Esophagus (tissue), 2 donors: ENCODE data around the gene MUC4. TPM values are rescaled to one million over a fixed set of nuclear protein-coding genes. Genes with fewer than 3 reads are reported as not detected.

Experiments
- H3K27ac ChIP-seq, 2 donors: one replicate each; pipeline ENCODE4 v1.5.1; 2013; ENCODE audit warnings: low read depth in 2 of 2, mild to moderate bottlenecking in 2 of 2, inconsistent platforms in 1 of 2, low read length in 1 of 2, moderate library complexity in 1 of 2
- H3K27me3 ChIP-seq, 2 donors: one replicate each; pipeline ENCODE4 v1.6.1; 2013; ENCODE audit warnings: low read length in 2 of 2, control low read depth in 1 of 2, mild to moderate bottlenecking in 1 of 2; ENCODE audit not compliant: insufficient read depth in 2 of 2, control insufficient read depth in 1 of 2
- H3K36me3 ChIP-seq, 2 donors: one replicate each; pipeline ENCODE4 v1.6.1; 2013; ENCODE audit warnings: low read length in 1 of 2; ENCODE audit not compliant: control insufficient read depth in 2 of 2, insufficient read depth in 2 of 2
- H3K4me1 ChIP-seq, 2 donors: one replicate each; pipeline ENCODE4 v1.6.1; 2013; ENCODE audit warnings: low read length in 1 of 2; ENCODE audit not compliant: control insufficient read depth in 2 of 2, insufficient read depth in 2 of 2
- H3K4me3 ChIP-seq, 2 donors: one replicate each; pipeline ENCODE4 v1.5.1; 2013; ENCODE audit warnings: low read length in 2 of 2, mild to moderate bottlenecking in 2 of 2, low read depth in 1 of 2, moderate library complexity in 1 of 2
- H3K9me3 ChIP-seq, 2 donors: one replicate each; pipeline ENCODE4 v1.6.1; 2013; ENCODE audit warnings: mild to moderate bottlenecking in 2 of 2, low read depth in 1 of 2, low read length in 1 of 2, moderate library complexity in 1 of 2; ENCODE audit not compliant: control insufficient read depth in 2 of 2, insufficient read depth in 1 of 2
- WGBS, 2 donors: extraction: QIAGEN DNeasy Blood & Tissue Kit; methylation state at CpG; one replicate each; pipeline ENCODE4 v1.1.7; 2013; 5-methylcytosine and 5-hydroxymethylcytosine counted together
- polyA plus RNA-seq, 2 donors: library from polyadenylated mRNA; stranded (reverse); fragments of 200-250 nt; gene quantifications; one replicate each; pipeline ENCODE4 v1.2.3, GENCODE V29; 2013
- donor health status: healthy with polysubstance abuse.
- donor health status: Bipolar disorder and iron deficiency.

The MUC4 gene
- polyA plus RNA-seq, 2 donors: 15.6 to 17.4 TPM

- no peaks in the 10 kb centered on the region for H3K9me3 ChIP-seq
- no peak overlapping the region for H3K4me3 ChIP-seq
- H3K27ac ChIP-seq: no peak overlapping the region
- WGBS, 2 donors: 78 to 83% methylated on average over 6 of the region's 6 CpGs
- H3K4me1 ChIP-seq: peaks cover 0 to 3% of the 10 kb centered on the region in 2 donors
- H3K36me3 ChIP-seq: peaks cover 2 to 3% of the 10 kb centered on the region in 2 donors
- no peaks in the 10 kb centered on the region for H3K27me3 ChIP-seq
Measured at GRCh38 chr3:195699860-195700259, 111.9 kb downstream of the MUC4 start.

DNA sequence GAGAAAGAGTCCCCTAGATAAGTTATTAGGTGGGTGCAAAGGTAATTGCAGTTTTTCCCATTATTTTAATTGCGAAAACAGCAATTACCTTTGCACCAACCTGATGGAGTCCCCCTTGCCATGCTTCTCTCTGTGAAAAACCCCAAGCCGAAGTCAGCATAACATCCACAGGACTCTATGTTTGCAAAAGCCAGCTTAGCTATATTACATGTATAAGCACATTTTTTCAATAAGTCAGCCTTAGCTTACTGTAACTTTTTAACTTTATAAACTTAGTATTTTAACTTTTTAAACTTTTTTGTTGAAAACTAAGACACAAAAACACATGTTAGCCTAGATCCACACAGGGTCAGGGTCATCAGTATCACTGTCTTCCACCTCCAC, 112.3 kb downstream of the MUC4 start:
- WGBS, 2 donors: 87 to 93% methylated on average over 2 of the region's 2 CpGs
- no peaks in the 10 kb centered on the region for H3K27me3 ChIP-seq
- peaks cover 2 to 6% of the 10 kb centered on the region in 2 donors for H3K36me3 ChIP-seq
- no peaks in the 10 kb centered on the region for H3K9me3 ChIP-seq
- H3K4me1 ChIP-seq: peaks cover 0 to 3% of the 10 kb centered on the region in 2 donors
- H3K4me3 ChIP-seq: no peak overlapping the region
- H3K27ac ChIP-seq: no peak overlapping the region

- Histone ChIP-seq H3K27ac (no peak overlapping the region), H3K36me3 (peaks cover 7 to 11% of the 10 kb centered on the region in 2 donors), H3K4me1 (peaks cover 0 to 3% of the 10 kb centered on the region in 2 donors)
Measured at GRCh38 chr3:195698647-195699387, 112.9 kb downstream of the MUC4 start.

DNA sequence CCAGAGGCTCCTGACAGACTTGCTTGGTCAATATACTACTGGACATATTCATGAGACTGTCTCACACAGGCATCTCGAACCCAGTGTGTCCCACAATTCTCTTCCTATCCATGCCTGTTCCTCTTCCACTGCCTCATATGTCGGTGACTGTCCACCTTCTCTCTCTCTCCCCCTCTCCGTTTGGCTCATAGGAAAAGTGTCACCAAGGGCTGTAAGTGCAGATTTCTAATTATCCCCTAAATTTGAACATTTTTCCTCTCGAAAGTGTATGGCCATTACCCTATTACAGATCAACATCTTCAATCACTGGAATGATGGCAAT, 113.4 kb downstream of the MUC4 start:
- H3K36me3 ChIP-seq: peaks cover 10 to 11% of the 10 kb centered on the region in 2 donors
- no peaks in the 10 kb centered on the region for H3K27me3 ChIP-seq
- no peak overlapping the region for H3K27ac ChIP-seq
- peaks cover 0 to 3% of the 10 kb centered on the region in 2 donors for H3K4me1 ChIP-seq
- no peaks in the 10 kb centered on the region for H3K9me3 ChIP-seq
- WGBS, 2 donors: 89 to 90% methylated on average over 4 of the region's 4 CpGs
- no peak overlapping the region for H3K4me3 ChIP-seq

More at GRCh38 chr3:195698647-195699387, 112.9 kb downstream of the MUC4 start:
- Histone ChIP-seq H3K4me3 (no peak overlapping the region), H3K27me3 (no peaks in the 10 kb centered on the region), H3K9me3 (no peaks in the 10 kb centered on the region)
- 65 to 67% methylated on average over 5 of the region's 5 CpGs for WGBS, 2 donors

- no peak overlapping the region for H3K4me3 ChIP-seq
Measured at GRCh38 chr3:195697582-195698324, 114.0 kb downstream of the MUC4 start.

More at GRCh38 chr3:195697582-195698324, 114.0 kb downstream of the MUC4 start:
- H3K36me3 ChIP-seq: peaks cover 11 to 14% of the 10 kb centered on the region in 2 donors
- H3K27ac ChIP-seq: no peak overlapping the region
- H3K4me1 ChIP-seq: peaks cover 0 to 3% of the 10 kb centered on the region in 2 donors
- H3K27me3 ChIP-seq: no peaks in the 10 kb centered on the region
- WGBS, 2 donors: 59 to 67% methylated on average over 11 of the region's 11 CpGs
- no peaks in the 10 kb centered on the region for H3K9me3 ChIP-seq

Other genes with a start within 250 kb of the MUC4 start
- 10 to 100 TPM; 21.6 to 96.1 TPM for gene APOD, start 228.0 kb downstream of the MUC4 start, polyA plus RNA-seq
- 100 to 1,000 TPM in 1 of 2 donors, 10 to 100 TPM in 1; 49.6 to 126 TPM for gene MUC20, start 91.0 kb downstream of the MUC4 start, polyA plus RNA-seq
- 10 to 100 TPM; 38.8 to 87.5 TPM for gene TNK2, start 96.6 kb upstream of the MUC4 start, polyA plus RNA-seq